H1 (cell line): ENCODE measurements around the gene SHLD2. TPM values are rescaled to one million over a fixed set of nuclear protein-coding genes. Genes with fewer than 3 reads are reported as not detected.
"Not testable (repeated sequence)": the region's sequence is repeated elsewhere in the genome, so short reads cannot be mapped to it uniquely, and the experiment has no call there.

ENCODE experiments used
- CTCF ChIA-PET: fragments of 300-600 bp; sonication (Branson Sonifier 250); formaldehyde crosslinking; loops from one replicate; lab custom pipeline; 2021; ENCODE audit not compliant: partially characterized antibody; lab: Charles Lee
- POLR2A ChIA-PET: fragments of 300-600 bp; sonication (Branson Sonifier 250); formaldehyde crosslinking; loops from one replicate; lab custom pipeline; 2021; ENCODE audit warnings: inconsistent platforms; ENCODE audit not compliant: partially characterized antibody; lab: Charles Lee
- DNase-seq, 2 experiments: peaks; one replicate each; pipeline versions ENCODE4 v3.0.0 to v3.0.0-alpha.2; 2010 to 2022; ENCODE audit warnings: low spot score in 2 of 2, low read depth in 1 of 2, mixed read lengths in 1 of 2
- FAIRE-seq: peaks from 2 replicates; lab custom pipeline; 2011; peaks lifted over from hg19 to GRCh38; lab: Jason Lieb, UNC
- H2AFZ ChIP-seq: 2 replicates; pipeline ENCODE4 v1.8.1; 2012; ENCODE audit warnings: low read length, inconsistent platforms
- H2AK5ac ChIP-seq: 2 replicates; pipeline ENCODE4 v1.6.1; 2013; ENCODE audit warnings: low read depth, low read length
- H2BK120ac ChIP-seq: replicated peaks from 2 replicates; pipeline ENCODE3; 2013; ENCODE audit warnings: low read depth, low read length, inconsistent platforms
- H2BK12ac ChIP-seq: 2 replicates; pipeline ENCODE4 v1.6.1; 2013; ENCODE audit warnings: low read depth, low read length
- H2BK15ac ChIP-seq: 2 replicates; pipeline ENCODE4 v1.6.1; 2013; ENCODE audit warnings: low read length
- H2BK20ac ChIP-seq: 2 replicates; pipeline ENCODE4 v1.6.1; 2013; ENCODE audit warnings: low read length
- H2BK5ac ChIP-seq: 2 replicates; pipeline ENCODE4 v1.6.1; 2013; ENCODE audit warnings: low read depth, low read length
- H3K14ac ChIP-seq: 2 replicates; pipeline ENCODE4 v1.6.1; 2013; ENCODE audit warnings: inconsistent platforms; ENCODE audit not compliant: insufficient read length
- H3K18ac ChIP-seq: 2 replicates; pipeline ENCODE4 v1.6.1; 2013; ENCODE audit warnings: low read length; ENCODE audit errors: extremely low read depth
- H3K23ac ChIP-seq: 2 replicates; pipeline ENCODE4 v1.6.1; 2013; ENCODE audit warnings: inconsistent platforms; ENCODE audit not compliant: insufficient read length
- H3K23me2 ChIP-seq: 2 replicates; pipeline ENCODE4 v1.6.1; 2013; ENCODE audit warnings: low read depth, low read length
- H3K27ac ChIP-seq: 2 replicates; pipeline ENCODE4 v1.6.1; 2011; ENCODE audit warnings: low read depth, low read length, inconsistent platforms
- H3K27me3 ChIP-seq, 4 experiments: replicated peaks in 1 of 4; 1 replicate in 1 of 4; 2 replicates in 3 of 4; pipeline versions ENCODE4 v1.6.1 to v1.8.1; 2011 to 2013; ENCODE audit warnings: low read length in 3 of 4, mild to moderate bottlenecking in 3 of 4, inconsistent platforms in 2 of 4, mixed read lengths in 2 of 4, moderate library complexity in 1 of 4; ENCODE audit not compliant: control insufficient read depth in 3 of 4, insufficient read depth in 3 of 4; ENCODE audit errors: extremely low read depth in 1 of 4
- H3K36me3 ChIP-seq, 4 experiments: 2 replicates each; pipeline versions ENCODE4 v1.6.1 to v1.8.1; 2011 to 2013; ENCODE audit warnings: mild to moderate bottlenecking in 4 of 4, low read length in 3 of 4, moderate library complexity in 2 of 4, control low read depth in 1 of 4, inconsistent platforms in 1 of 4; ENCODE audit not compliant: insufficient read depth in 4 of 4, control insufficient read depth in 2 of 4
- H3K4ac ChIP-seq: replicated peaks from 2 replicates; pipeline ENCODE3; 2013; ENCODE audit warnings: low read length, low read depth, mixed read lengths, inconsistent platforms; ENCODE audit not compliant: insufficient read length
- H3K4me1 ChIP-seq, 4 experiments: replicated peaks in 1 of 4; 1 replicate in 1 of 4; 2 replicates in 3 of 4; pipeline versions ENCODE4 v1.6.1 to v1.8.1; 2011 to 2013; ENCODE audit warnings: low read length in 3 of 4, inconsistent platforms in 2 of 4, mixed read lengths in 1 of 4; ENCODE audit not compliant: insufficient read depth in 4 of 4, control insufficient read depth in 3 of 4
- H3K4me2 ChIP-seq, 2 experiments: 2 replicates each; pipeline versions ENCODE4 v1.6.1 to v1.8.1; 2011 to 2013; ENCODE audit warnings: low read depth in 2 of 2, low read length in 2 of 2, control low read depth in 1 of 2, inconsistent platforms in 1 of 2, mild to moderate bottlenecking in 1 of 2; ENCODE audit not compliant: insufficient read depth in 1 of 2
- H3K4me3 ChIP-seq, 4 experiments: fragments of 200-600, 300-600 bp in 1 of 4; sonication (generic), shearing (Covaris generic), sonication (Bioruptor Twin) in 1 of 4; 2 replicates each; pipeline versions ENCODE4 v1.5.1 to v1.8.1; 2011 to 2016; ENCODE audit warnings: low read length in 4 of 4, low read depth in 3 of 4, control low read depth in 2 of 4, inconsistent platforms in 2 of 4, mild to moderate bottlenecking in 2 of 4, mixed read lengths in 1 of 4, moderate library complexity in 1 of 4; ENCODE audit not compliant: insufficient read depth in 2 of 4; ENCODE audit errors: extremely low read depth in 1 of 4
- H3K56ac ChIP-seq: replicated peaks from 2 replicates; pipeline ENCODE3; 2013; ENCODE audit warnings: low read depth, mild to moderate bottlenecking, mixed read lengths, low read length, inconsistent platforms; ENCODE audit not compliant: insufficient read length
- H3K79me1 ChIP-seq: 2 replicates; pipeline ENCODE4 v1.6.1; 2013; ENCODE audit warnings: low read depth, low read length, control low read depth
- H3K79me2 ChIP-seq, 2 experiments: 2 replicates each; pipeline versions ENCODE4 v1.6.1 to v1.8.1; 2012 to 2013; ENCODE audit warnings: low read length in 2 of 2, mild to moderate bottlenecking in 2 of 2, inconsistent platforms in 1 of 2; ENCODE audit not compliant: insufficient read depth in 2 of 2, control insufficient read depth in 1 of 2
- H3K9ac ChIP-seq, 4 experiments: replicated peaks in 1 of 4; 1 replicate in 1 of 4; 2 replicates in 3 of 4; pipeline versions ENCODE4 v1.6.1 to v1.8.1; 2011 to 2013; ENCODE audit warnings: low read depth in 3 of 4, low read length in 3 of 4, control low read depth in 2 of 4, mild to moderate bottlenecking in 2 of 4, moderate library complexity in 2 of 4, inconsistent platforms in 1 of 4; ENCODE audit errors: extremely low read depth in 1 of 4
- H3K9me3 ChIP-seq, 2 experiments: 2 replicates each; pipeline versions ENCODE4 v1.6.1 to v1.8.1; 2012 to 2013; ENCODE audit warnings: mild to moderate bottlenecking in 2 of 2, moderate library complexity in 2 of 2, control low read depth in 1 of 2, inconsistent platforms in 1 of 2, low read depth in 1 of 2, low read length in 1 of 2, mixed read lengths in 1 of 2; ENCODE audit not compliant: insufficient read depth in 2 of 2
- H4K20me1 ChIP-seq, 2 experiments: replicated peaks in 1 of 2; 2 replicates each; pipeline versions ENCODE3 to v1.8.1; 2011 to 2013; ENCODE audit warnings: inconsistent platforms in 2 of 2, low read length in 2 of 2, mild to moderate bottlenecking in 1 of 2; ENCODE audit not compliant: insufficient read depth in 2 of 2, control insufficient read depth in 1 of 2
- H4K5ac ChIP-seq: 2 replicates; pipeline ENCODE4 v1.6.1; 2013; ENCODE audit warnings: low read length, low read depth, mixed read lengths, inconsistent platforms; ENCODE audit not compliant: insufficient read length
- H4K8ac ChIP-seq: 2 replicates; pipeline ENCODE4 v1.8.0; 2013; ENCODE audit warnings: mild to moderate bottlenecking, moderate library complexity, low read length, inconsistent platforms; ENCODE audit not compliant: insufficient read depth; ENCODE audit errors: extremely low read depth
- H4K91ac ChIP-seq: replicated peaks from 2 replicates; pipeline ENCODE3; 2013; ENCODE audit warnings: low read length, mixed read lengths, inconsistent platforms; ENCODE audit not compliant: insufficient read length
- WGBS, 2 experiments: shearing (Covaris generic) in 1 of 2; methylation state at CpG; one replicate each; pipeline versions ENCODE4 v1.1.6 to v1.1.7; 2013 to 2015; ENCODE audit warnings: low lambda C conversion rate in 2 of 2, mixed read lengths in 2 of 2, inconsistent platforms in 1 of 2, low coverage in 1 of 2, missing lambda C conversion rate in 1 of 2; ENCODE audit not compliant: insufficient replicate concordance in 2 of 2, insufficient coverage in 1 of 2, insufficient read length in 1 of 2; ENCODE audit errors: extremely low coverage in 1 of 2, missing lambda C conversion rate in 1 of 2; 5-methylcytosine and 5-hydroxymethylcytosine counted together
- polyA plus RNA-seq, 7 experiments: library from polyadenylated mRNA; depleted of rRNA in 3 of 7; stranded (reverse) in 5 of 7; unstranded in 2 of 7; fragments of >200 nt in 5 of 7; fragments of 200-250 nt in 2 of 7; gene quantifications; 1 replicate in 5 of 7; 2 replicates in 1 of 7; 4 replicates in 1 of 7; pipeline versions ENCODE4 v1.2.1 to v1.2.3, GENCODE V29; 2011 to 2013; ENCODE audit warnings: missing spikeins in 2 of 7, mixed read lengths in 2 of 7
- total RNA-seq: library from RNA; stranded (reverse); fragmentation: NEBNext Ultra II Directional; extraction: Animal tissue kit (Norgen Biotek cat#: 25700); gene quantifications from 2 replicates; pipeline ENCODE4 v1.2.1, GENCODE V29; 2021

The SHLD2 gene
- total and polyA plus RNA-seq, 2 of the 8 experiments (the other 6 are each of a cell fraction or from before 2014, with no cell fraction given) = 7.9 to 32.4 TPM

DNA sequence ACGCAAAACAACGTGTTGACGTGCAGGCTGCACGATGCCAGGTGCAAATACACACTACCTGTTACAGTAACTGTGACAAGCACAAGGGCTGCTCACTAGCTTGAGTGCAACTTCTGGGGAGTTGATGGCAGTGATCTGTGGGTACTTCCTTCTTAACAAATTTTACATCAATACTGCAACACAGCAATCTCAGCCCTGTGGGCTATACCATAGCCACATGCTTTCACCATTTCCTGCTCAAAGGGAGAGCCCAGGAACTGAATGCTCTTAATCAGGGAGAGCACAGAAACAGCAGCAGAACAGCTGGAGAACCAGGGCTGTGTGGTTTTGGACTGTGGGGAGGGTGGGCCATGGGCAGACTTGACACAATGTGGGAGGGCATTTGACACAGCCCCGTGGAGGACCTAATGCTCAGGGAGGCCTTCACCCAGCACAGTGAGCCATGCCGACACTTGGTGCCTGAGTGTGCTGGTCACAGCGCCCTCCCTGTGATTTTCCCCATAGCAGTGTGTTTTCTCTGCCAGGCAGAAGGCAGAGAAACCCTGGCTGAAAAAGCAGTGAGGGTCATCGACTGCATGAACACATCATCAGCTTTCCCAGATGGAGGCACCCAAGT lies 118.3 kb downstream of the SHLD2 start:
- H4K8ac ChIP-seq, H3K27me3 ChIP-seq, H4K20me1 ChIP-seq, H3K56ac ChIP-seq, H2BK12ac ChIP-seq, H3K9me3 ChIP-seq, H3K9ac ChIP-seq, H3K79me1 ChIP-seq, H4K91ac ChIP-seq, H3K27ac ChIP-seq, H2AFZ ChIP-seq, H3K4me2 ChIP-seq, H2BK15ac ChIP-seq, H2BK120ac ChIP-seq, H4K5ac ChIP-seq, H2AK5ac ChIP-seq, H3K79me2 ChIP-seq, H3K23me2 ChIP-seq, DNase-seq, CTCF ChIA-PET, H2BK5ac ChIP-seq, FAIRE-seq, H3K4me3 ChIP-seq, H3K18ac ChIP-seq, H3K14ac ChIP-seq, H3K23ac ChIP-seq, POLR2A ChIA-PET, H2BK20ac ChIP-seq, H3K4ac ChIP-seq, H3K4me1 ChIP-seq, H3K36me3 ChIP-seq: not testable (repeated sequence)
- 100% methylated on average over 2 of the region's 8 CpGs; no CpG with 5 or more reads in 1 of the 2 experiments for WGBS, 2 experiments

- H3K9ac ChIP-seq, DNase-seq, H3K27ac ChIP-seq, H3K18ac ChIP-seq, H2AFZ ChIP-seq, H4K91ac ChIP-seq, H3K27me3 ChIP-seq, H4K20me1 ChIP-seq, POLR2A ChIA-PET, H4K8ac ChIP-seq, H2BK15ac ChIP-seq, H2BK5ac ChIP-seq, H2BK20ac ChIP-seq, H3K36me3 ChIP-seq, H3K56ac ChIP-seq, H4K5ac ChIP-seq, H2BK12ac ChIP-seq, H3K4me3 ChIP-seq, H3K23ac ChIP-seq, H3K79me1 ChIP-seq, FAIRE-seq, H3K14ac ChIP-seq, H3K79me2 ChIP-seq, H3K9me3 ChIP-seq, H2AK5ac ChIP-seq, H3K4ac ChIP-seq, H2BK120ac ChIP-seq, H3K4me2 ChIP-seq, CTCF ChIA-PET, H3K4me1 ChIP-seq, H3K23me2 ChIP-seq: not testable (repeated sequence)
- WGBS, 2 experiments = 89% methylated on average over 12 of the region's 21 CpGs; no CpG with 5 or more reads in 1 of the 2 experiments
Observed at GRCh38 chr10:87213806-87214205, 118.8 kb downstream of the SHLD2 start.
